ENCODE results near the gene USP35. TPM values are rescaled to one million over a fixed set of nuclear protein-coding genes. Genes with fewer than 3 reads are reported as not detected.

The USP35 gene
- total RNA-seq, 1 experiment from 2014 or later, result 10.6 TPM

- ChIA-PET POLR2A (interaction anchor here (0.8 to 1.5 kb wide), 4 partner anchors 8 to 230 kb away, joined by 3 to 9 read pairs (median 3); partner anchors contain the start of genes ALG8 and GAB2), CTCF (interaction anchor here (0.5 to 2.2 kb wide), 10 partner anchors 10 to 544 kb away, joined by 3 to 11 read pairs (median 4); partner anchors contain the start of genes ALG8 and GAB2)
- Mint-ChIP-seq H3K4me1 (peaks cover 23% of the 10 kb centered on the region), H3K27me3 (ENCODE audit: low read depth) (no peaks in the 10 kb centered on the region; the same call in 1 of the 2 replicates), H3K27ac (no peak overlapping the region; the same call in 1 of the 2 replicates), H3K4me3 (peak overlapping the region; percentile 91), H3K36me3 (no peaks in the 10 kb centered on the region; the same call in 1 of the 2 replicates), H3K9me3 (no peaks in the 10 kb centered on the region)
- DNase-seq (ENCODE audit: low spot score) (no peak), ATAC-seq (no peak)
- TF ChIP-seq ZNF219 (CRISPR knock-in tag; IDR thresholded peaks at IDR 0.05; ENCODE audit: borderline replicate concordance) (no peak), E2F1 (CRISPR knock-in tag; IDR thresholded peaks at IDR 0.05) (no peak), NFE2L1 (CRISPR knock-in tag; IDR thresholded peaks at IDR 0.05) (no peak), PREB (CRISPR knock-in tag; IDR thresholded peaks at IDR 0.05; ENCODE audit: borderline replicate concordance) (no peak), CREM (CRISPR knock-in tag; IDR thresholded peaks at IDR 0.05) (no peak)
Measured at GRCh38 chr11:78187366-78188285, 1.1 kb upstream of the USP35 start.

- ATAC-seq (no peak), DNase-seq (ENCODE audit: low spot score) (no peak)
- no peaks in the 10 kb centered on the region; the same call in 1 of the 2 replicates for H3K27me3 Mint-ChIP-seq (ENCODE audit: low read depth)
- POLR2A ChIA-PET, result interaction anchor here (1.1 to 1.5 kb wide), 3 partner anchors 9 to 50 kb away, joined by 3 to 9 read pairs (median 3); partner anchors contain the start of gene ALG8
- CTCF ChIA-PET, result interaction anchor here (1.7 to 2.2 kb wide), 2 partner anchors 39 to 229 kb away, joined by 10 to 11 read pairs; partner anchors contain the start of gene GAB2
- no peaks in the 10 kb centered on the region for H3K9me3 Mint-ChIP-seq
- no peaks in the 10 kb centered on the region for H3K36me3 Mint-ChIP-seq
- H3K4me3 Mint-ChIP-seq, result peak overlapping the region; percentile 91
- peaks cover 23% of the 10 kb centered on the region for H3K4me1 Mint-ChIP-seq
- TF ChIP-seq ZNF317 (CRISPR knock-in tag; IDR thresholded peaks at IDR 0.05; ENCODE audit: borderline replicate concordance, low read depth) (no peak), E2F5 (CRISPR knock-in tag; IDR thresholded peaks at IDR 0.05) (no peak), MAX (CRISPR knock-in tag; IDR thresholded peaks at IDR 0.05) (no peak), CBFB (CRISPR knock-in tag; IDR thresholded peaks at IDR 0.05; ENCODE audit: low read depth) (no peak), USF2 (CRISPR knock-in tag; IDR thresholded peaks at IDR 0.05) (no peak), SMAD4 (CRISPR knock-in tag; IDR thresholded peaks at IDR 0.05) (no peak), ZNF425 (CRISPR knock-in tag; conservative IDR thresholded peaks at IDR 0.05) (no peak), SP1 (CRISPR knock-in tag; conservative IDR thresholded peaks at IDR 0.05) (no peak), ATF1 (CRISPR knock-in tag; IDR thresholded peaks at IDR 0.05) (no peak), KAT7 (CRISPR knock-in tag; IDR thresholded peaks at IDR 0.05; ENCODE audit: borderline replicate concordance) (no peak), ZNF232 (CRISPR knock-in tag; IDR thresholded peaks at IDR 0.05) (no peak), NR1H2 (CRISPR knock-in tag; IDR thresholded peaks at IDR 0.05) (no peak), ZBTB43 (CRISPR knock-in tag; IDR thresholded peaks at IDR 0.05) (no peak), GRHL2 (CRISPR knock-in tag; IDR thresholded peaks at IDR 0.05; ENCODE audit: insufficient replicate concordance, severe bottlenecking) (no peak), EMX1 (CRISPR knock-in tag; IDR thresholded peaks at IDR 0.05) (no peak), FOXP1 (CRISPR knock-in tag; IDR thresholded peaks at IDR 0.05; ENCODE audit: borderline replicate concordance) (no peak), TEAD1 (CRISPR knock-in tag; IDR thresholded peaks at IDR 0.05) (no peak)
- no peak overlapping the region for H3K27ac Mint-ChIP-seq
Measured at GRCh38 chr11:78189174-78189724, 530 bp downstream of the USP35 start.
